Right atrium auricular region (tissue), 2 donors: ENCODE results near the gene CCDC13. TPM values are rescaled to one million over a fixed set of nuclear protein-coding genes. Genes with fewer than 3 reads are reported as not detected.

ENCODE experiments used
- DNase-seq: peaks from one replicate; pipeline ENCODE4 v3.0.0-alpha.2; 2019; ENCODE audit warnings: low spot score
- H3K27ac ChIP-seq, 2 donors: fragments of 200-600 bp; sonication (generic); 1 replicate in 1 of 2; 2 replicates in 1 of 2; pipeline ENCODE4 v1.5.1; 2016 to 2019
- H3K27me3 ChIP-seq, 2 donors: fragments of 200-600 bp; sonication (generic); one replicate each; pipeline versions ENCODE4 v1.5.1 to v1.6.0; 2017 to 2019
- H3K36me3 ChIP-seq: fragments of 200-600 bp; sonication (generic); one replicate; pipeline ENCODE4 v1.5.1; 2016
- H3K4me1 ChIP-seq, 2 donors: fragments of 200-600 bp; sonication (generic); one replicate each; pipeline versions ENCODE4 v1.5.1 to v1.6.0; 2017 to 2019
- H3K4me3 ChIP-seq, 2 donors: fragments of 200-600 bp; sonication (generic); 1 replicate in 1 of 2; 2 replicates in 1 of 2; pipeline ENCODE4 v1.5.1; 2017 to 2019; ENCODE audit warnings: mild to moderate bottlenecking in 1 of 2, moderate library complexity in 1 of 2
- H3K9me3 ChIP-seq, 2 donors: fragments of 200-600 bp; sonication (generic); one replicate each; pipeline ENCODE4 v1.5.1; 2019
- total RNA-seq, 2 donors: library from RNA; depleted of rRNA; stranded (reverse); fragments of >200 nt; gene quantifications; one replicate each; pipeline ENCODE4 v1.1.0, GENCODE V29; 2016
- TF ChIP-seq, protein P1 (sequence below), 2 donors: fragments of 200-600 bp; sonication (generic); IDR thresholded peaks; one replicate each; pipeline ENCODE4 v1.5.1; 2019; ENCODE audit warnings: antibody characterized with exemption in 2 of 2

CCDC13 gene
- total RNA-seq, 2 donors from 2014 or later = 0.35 TPM; not detected in 1

DNA sequence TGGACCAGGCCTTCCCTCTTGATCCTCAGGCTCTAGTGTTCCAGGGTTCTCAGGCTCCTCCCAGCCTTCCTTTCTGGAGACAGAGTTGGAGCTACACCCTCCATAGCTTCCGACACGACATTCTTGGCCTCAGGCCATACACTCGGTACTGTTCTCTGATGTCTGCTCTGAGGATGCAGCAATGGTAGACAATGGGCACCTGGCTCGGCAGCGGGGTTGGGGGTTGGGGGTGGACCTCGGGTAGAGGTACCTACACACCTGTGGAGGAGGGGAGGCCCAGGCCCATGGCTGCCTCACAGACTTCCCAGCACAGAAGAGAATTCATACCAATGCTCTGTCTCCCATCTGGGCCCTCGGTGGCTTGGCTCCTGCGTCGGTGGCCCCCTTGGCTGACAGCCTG is 21.4 kb downstream of the CCDC13 start:
- Histone ChIP-seq H3K9me3 (no peaks in the 10 kb centered on the region), H3K27me3 (no peaks in the 10 kb centered on the region), H3K36me3 (no peaks in the 10 kb centered on the region), H3K4me3 (no peak overlapping the region), H3K27ac (no peak overlapping the region), H3K4me1 (peaks cover 0 to 2% of the 10 kb centered on the region in 2 donors)
- TF ChIP-seq, protein P1, sequence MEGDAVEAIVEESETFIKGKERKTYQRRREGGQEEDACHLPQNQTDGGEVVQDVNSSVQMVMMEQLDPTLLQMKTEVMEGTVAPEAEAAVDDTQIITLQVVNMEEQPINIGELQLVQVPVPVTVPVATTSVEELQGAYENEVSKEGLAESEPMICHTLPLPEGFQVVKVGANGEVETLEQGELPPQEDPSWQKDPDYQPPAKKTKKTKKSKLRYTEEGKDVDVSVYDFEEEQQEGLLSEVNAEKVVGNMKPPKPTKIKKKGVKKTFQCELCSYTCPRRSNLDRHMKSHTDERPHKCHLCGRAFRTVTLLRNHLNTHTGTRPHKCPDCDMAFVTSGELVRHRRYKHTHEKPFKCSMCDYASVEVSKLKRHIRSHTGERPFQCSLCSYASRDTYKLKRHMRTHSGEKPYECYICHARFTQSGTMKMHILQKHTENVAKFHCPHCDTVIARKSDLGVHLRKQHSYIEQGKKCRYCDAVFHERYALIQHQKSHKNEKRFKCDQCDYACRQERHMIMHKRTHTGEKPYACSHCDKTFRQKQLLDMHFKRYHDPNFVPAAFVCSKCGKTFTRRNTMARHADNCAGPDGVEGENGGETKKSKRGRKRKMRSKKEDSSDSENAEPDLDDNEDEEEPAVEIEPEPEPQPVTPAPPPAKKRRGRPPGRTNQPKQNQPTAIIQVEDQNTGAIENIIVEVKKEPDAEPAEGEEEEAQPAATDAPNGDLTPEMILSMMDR (IDR thresholded peaks at IDR 0.05) = no peak
- peak; percentile 51 for DNase-seq

DNA sequence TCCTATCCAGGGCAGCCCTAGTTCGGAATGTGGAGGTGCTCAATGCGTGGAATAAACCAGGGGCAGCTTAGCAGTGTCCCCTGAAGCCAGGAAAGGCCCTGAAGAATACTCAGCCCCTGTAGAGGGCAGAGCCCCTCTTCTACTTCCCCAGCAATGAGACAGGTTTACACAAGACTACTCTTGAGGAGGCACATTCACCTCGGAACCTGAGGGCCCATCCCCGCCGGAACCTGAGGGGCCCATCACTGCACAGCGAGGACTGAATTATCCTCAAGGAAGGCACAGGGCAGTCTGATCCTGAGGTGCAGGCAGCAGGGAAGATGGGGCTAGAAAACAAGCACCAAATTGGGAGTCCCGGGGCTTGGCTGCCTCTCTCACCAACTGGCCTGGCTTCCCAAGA is 22.2 kb downstream of the CCDC13 start:
- Histone ChIP-seq H3K27me3 (no peaks in the 10 kb centered on the region), H3K4me3 (no peak overlapping the region), H3K27ac (no peak overlapping the region), H3K4me1 (peaks cover 0 to 9% of the 10 kb centered on the region in 2 donors), H3K36me3 (no peaks in the 10 kb centered on the region), H3K9me3 (no peaks in the 10 kb centered on the region)
- peak; percentile 43 for DNase-seq
- TF ChIP-seq, protein P1 (IDR thresholded peaks at IDR 0.05) = no peak

DNA sequence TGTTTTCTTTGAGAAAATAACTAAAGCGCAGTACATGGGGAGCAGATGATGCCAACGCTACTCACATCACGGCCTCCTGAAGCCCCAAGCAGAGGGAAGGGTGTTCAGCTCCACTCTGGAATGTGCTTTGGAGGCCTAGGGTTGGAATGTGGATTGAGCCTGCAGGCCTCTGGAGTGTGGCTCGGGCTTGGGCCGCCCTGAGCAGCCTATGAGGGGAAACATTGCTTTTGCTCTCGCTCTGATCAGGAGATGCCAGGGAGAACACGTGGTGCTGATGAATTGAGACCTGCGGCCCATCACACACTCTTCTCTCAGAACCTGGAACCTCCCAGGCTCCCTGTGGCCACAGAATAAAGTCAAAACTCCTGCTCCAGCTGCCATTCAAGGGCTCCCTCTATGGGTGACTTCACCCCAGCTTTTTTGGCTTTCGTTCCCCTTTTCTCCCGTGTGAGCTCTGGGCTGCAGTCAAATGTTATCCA is 23.3 kb downstream of the CCDC13 start:
- no peaks in the 10 kb centered on the region for H3K9me3 ChIP-seq
- no peak overlapping the region for H3K4me3 ChIP-seq
- H3K4me1 ChIP-seq = peaks cover 0 to 17% of the 10 kb centered on the region in 2 donors
- peak overlapping the region; percentile 21 to 61 for H3K27ac ChIP-seq
- no peaks in the 10 kb centered on the region for H3K36me3 ChIP-seq
- H3K27me3 ChIP-seq = no peaks in the 10 kb centered on the region
- TF ChIP-seq, protein P1 (IDR thresholded peaks at IDR 0.05) = peak; percentile 12 to 65
- DNase-seq = no peak

DNA sequence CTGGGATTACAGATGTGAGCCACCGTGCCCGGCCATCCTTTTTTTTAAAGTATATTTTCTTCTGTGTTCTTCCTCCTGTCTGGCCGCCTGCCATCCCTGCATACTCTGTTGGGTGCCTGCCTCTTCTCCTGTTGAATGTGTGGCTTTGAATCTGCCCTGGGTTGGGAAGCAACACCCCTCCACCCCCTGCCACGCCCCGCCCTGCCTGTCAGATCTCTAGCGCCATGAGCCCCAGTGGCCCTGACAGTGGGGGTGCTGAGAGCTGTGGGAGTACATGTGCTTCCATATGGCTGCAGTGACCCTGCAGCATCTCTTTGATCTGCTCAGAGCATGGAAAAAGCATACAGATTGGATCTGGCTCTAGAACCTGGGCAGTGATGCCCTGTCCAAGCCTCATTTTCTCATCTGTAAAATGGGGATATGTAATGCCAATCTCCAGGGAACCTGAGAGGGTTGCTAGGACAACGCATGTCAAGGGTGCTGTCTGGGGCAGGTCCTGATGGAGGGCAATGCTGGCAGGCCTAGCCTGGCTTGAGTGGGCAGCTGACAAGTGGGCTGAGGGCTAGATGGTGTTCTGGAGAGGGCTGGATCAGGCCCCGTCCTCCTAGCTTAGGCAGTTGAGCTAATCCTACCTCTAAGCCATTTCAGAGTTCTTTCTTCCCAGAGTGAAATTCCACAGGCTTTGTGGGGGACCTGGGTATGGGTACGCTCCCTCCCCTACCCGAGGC is 23.9 kb downstream of the CCDC13 start:
- no peaks in the 10 kb centered on the region for H3K27me3 ChIP-seq
- DNase-seq = no peak
- H3K4me3 ChIP-seq = no peak overlapping the region
- H3K9me3 ChIP-seq = no peaks in the 10 kb centered on the region
- TF ChIP-seq, protein P1 (IDR thresholded peaks at IDR 0.05) = no peak
- H3K27ac ChIP-seq = peak overlapping the region; percentile 61 to 89
- peaks cover 0 to 18% of the 10 kb centered on the region in 2 donors for H3K4me1 ChIP-seq
- no peaks in the 10 kb centered on the region for H3K36me3 ChIP-seq

DNA sequence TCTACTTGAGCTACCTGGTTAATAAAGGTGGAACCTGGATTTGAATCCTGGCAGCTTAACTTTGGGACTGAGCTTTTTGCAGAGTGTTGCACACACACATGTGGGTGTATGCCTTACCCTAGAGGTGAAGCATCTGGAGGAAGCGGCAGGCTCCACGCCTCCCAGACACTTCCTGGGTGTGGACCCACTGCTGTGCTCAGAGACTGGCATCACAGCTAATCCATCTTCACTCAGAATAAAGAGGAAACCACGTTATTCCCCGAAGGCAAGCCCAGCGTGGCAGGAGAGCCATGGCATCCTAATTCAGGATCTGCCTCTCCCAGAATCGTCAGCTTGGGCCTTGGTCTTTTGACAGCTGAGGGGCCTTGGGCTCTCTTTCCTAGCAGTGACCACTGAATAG is 25.5 kb downstream of the CCDC13 start:
- H3K9me3 ChIP-seq = no peaks in the 10 kb centered on the region
- peak; percentile 51 for DNase-seq
- H3K27ac ChIP-seq = peak overlapping the region; percentile 61 to 89
- no peaks in the 10 kb centered on the region for H3K27me3 ChIP-seq
- no peaks in the 10 kb centered on the region for H3K36me3 ChIP-seq
- TF ChIP-seq, protein P1 (IDR thresholded peaks at IDR 0.05) = no peak
- no peak overlapping the region for H3K4me3 ChIP-seq
- H3K4me1 ChIP-seq = peaks cover 0 to 18% of the 10 kb centered on the region in 2 donors
